Nephron progenitor cell (in vitro differentiated cells): Measurements from ENCODE around the gene AFAP1L2.
"Not testable (repeated sequence)": the region's sequence is repeated elsewhere in the genome, so short reads cannot be mapped to it uniquely, and the experiment has no call there.

Experiments
- DNase-seq: peaks from one replicate; pipeline ENCODE4 v3.0.0; 2021
- H3K27ac Mint-ChIP-seq: 2 replicates; pipeline ENCODE4 v1.8.0; 2021; ENCODE audit warnings: mild to moderate bottlenecking, moderate library complexity, mixed read lengths
- H3K27me3 Mint-ChIP-seq: 2 replicates; pipeline ENCODE4 v1.8.0; 2021; ENCODE audit warnings: mild to moderate bottlenecking, low read depth, mixed read lengths; ENCODE audit not compliant: poor library complexity
- H3K36me3 Mint-ChIP-seq: 2 replicates; pipeline ENCODE4 v1.8.0; 2021; ENCODE audit warnings: low read depth, mixed read lengths
- H3K4me1 Mint-ChIP-seq: 2 replicates; pipeline ENCODE4 v1.8.0; 2021; ENCODE audit warnings: mixed read lengths
- H3K4me3 Mint-ChIP-seq: 2 replicates; pipeline ENCODE4 v1.8.0; 2021; ENCODE audit warnings: mild to moderate bottlenecking, moderate library complexity, mixed read lengths
- H3K9me3 Mint-ChIP-seq: 2 replicates; pipeline ENCODE4 v1.8.0; 2021; ENCODE audit warnings: mild to moderate bottlenecking, moderate library complexity, mixed read lengths
- CTCF ChIP-seq: fragments of 200-600 bp; sonication (generic); IDR thresholded peaks from 2 replicates; pipeline ENCODE4 v1.5.0; 2021; ENCODE audit warnings: antibody characterized with exemption

The AFAP1L2 gene

DNA sequence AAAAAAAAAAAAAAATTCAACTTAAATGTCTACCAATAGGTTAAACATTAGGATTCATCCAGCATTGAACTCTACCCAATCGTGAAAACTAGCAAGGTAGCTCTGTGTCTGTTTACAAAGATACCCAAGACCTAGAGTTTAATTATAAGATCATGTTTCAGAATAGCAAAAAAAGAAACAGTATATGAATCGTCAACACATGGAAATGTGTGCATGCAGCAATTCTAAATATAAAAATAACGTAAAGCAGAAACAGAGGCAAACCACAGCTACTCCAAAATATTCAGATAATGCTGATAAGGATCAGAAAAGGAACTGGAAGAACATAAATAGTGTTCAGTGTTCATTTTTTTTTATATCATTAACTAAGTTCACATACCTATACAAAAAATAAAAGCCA, 68.7 kb downstream of the AFAP1L2 start:
- Mint-ChIP-seq H3K4me1 (peaks cover 59% of the 10 kb centered on the region), H3K27ac (no peak overlapping the region), H3K27me3 (peaks cover 6% of the 10 kb centered on the region), H3K9me3 (no peaks in the 10 kb centered on the region), H3K36me3 (peaks cover 10% of the 10 kb centered on the region), H3K4me3 (no peak overlapping the region)
- no peak for DNase-seq
- no peak for TF ChIP-seq CTCF

DNA sequence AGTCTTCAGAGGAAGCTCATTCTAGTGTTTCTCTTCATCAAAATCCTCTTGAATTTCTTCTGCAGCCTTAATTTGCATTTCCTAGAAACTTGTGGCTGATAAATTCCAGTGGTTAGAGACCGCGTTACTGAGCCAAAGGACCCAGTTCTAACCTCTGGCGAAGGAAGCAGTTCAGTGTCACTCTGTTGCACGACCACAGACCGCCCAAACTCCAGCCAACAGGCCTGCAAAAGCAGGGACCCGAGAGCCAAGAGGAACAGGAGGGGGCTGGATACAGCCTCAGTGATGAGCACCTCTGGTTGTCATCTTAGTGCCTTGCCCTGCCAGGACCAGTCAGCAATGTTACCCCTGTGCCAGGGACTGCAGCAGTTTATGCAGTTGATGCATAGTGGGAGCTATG, 70.0 kb downstream of the AFAP1L2 start:
- Mint-ChIP-seq H3K9me3 (no peaks in the 10 kb centered on the region), H3K4me1 (peaks cover 73% of the 10 kb centered on the region), H3K4me3 (no peak overlapping the region), H3K36me3 (peaks cover 10% of the 10 kb centered on the region), H3K27ac (peak overlapping the region; percentile 33), H3K27me3 (peaks cover 6% of the 10 kb centered on the region)
- DNase-seq = no peak
- no peak for TF ChIP-seq CTCF

- not testable (repeated sequence) for H3K27me3 Mint-ChIP-seq, H3K4me3 Mint-ChIP-seq, H3K9me3 Mint-ChIP-seq, H3K36me3 Mint-ChIP-seq, DNase-seq
- Mint-ChIP-seq H3K27ac (peak overlapping the region; percentile 96), H3K4me1 (peaks cover 81% of the 10 kb centered on the region)
Measured at GRCh38 chr10:114333441-114333840, 70.9 kb downstream of the AFAP1L2 start.

DNA sequence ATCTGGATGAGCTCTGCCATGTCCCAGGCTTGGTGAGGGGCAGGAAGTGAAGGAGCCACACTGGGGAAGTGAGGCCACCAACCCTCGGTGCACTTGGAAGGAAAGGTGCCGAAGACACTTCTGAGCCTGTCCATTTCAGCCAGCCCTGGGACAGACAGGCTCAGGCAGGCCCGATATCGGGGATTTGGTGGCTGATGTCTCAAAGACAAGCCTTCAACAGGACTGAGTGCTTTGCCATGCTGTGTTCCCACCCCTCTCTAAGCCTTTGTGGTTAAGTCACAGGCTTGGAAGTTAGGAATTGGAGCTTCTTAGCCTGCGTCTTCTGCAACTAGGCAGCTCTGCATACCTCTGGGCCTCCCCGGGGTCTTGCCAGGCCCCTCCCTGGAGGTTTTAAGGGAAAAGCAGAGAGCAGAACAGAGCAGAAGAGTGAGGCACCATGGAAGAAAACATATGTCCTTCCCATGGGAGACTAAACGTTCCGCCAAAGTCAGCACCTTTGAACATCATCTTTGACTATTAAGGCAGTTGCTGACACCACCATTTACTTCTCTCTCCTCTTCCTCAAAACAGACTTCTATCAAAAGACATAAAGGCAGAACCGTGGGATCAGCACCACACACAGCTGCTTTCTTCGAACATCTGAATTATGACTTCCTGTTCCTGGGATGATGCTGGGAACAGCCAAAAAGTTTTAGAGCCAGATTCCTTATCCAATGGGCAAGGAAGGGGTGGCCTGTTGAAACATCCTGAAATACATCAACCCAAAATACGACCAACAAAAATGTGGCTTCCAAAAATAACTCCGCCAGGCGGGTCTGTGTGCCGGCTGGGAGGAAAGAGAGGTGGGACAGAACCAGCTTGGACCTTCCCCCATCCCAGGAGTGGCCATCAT, 71.8 kb downstream of the AFAP1L2 start:
- DNase-seq = no peak
- TF ChIP-seq CTCF = no peak
- no peak overlapping the region for H3K4me3 Mint-ChIP-seq
- H3K9me3 Mint-ChIP-seq = no peaks in the 10 kb centered on the region
- H3K4me1 Mint-ChIP-seq = peaks cover 76% of the 10 kb centered on the region
- H3K27me3 Mint-ChIP-seq = peaks cover 2% of the 10 kb centered on the region
- no peaks in the 10 kb centered on the region for H3K36me3 Mint-ChIP-seq
- H3K27ac Mint-ChIP-seq = peak overlapping the region; percentile 96

- Mint-ChIP-seq H3K36me3 (no peaks in the 10 kb centered on the region), H3K9me3 (no peaks in the 10 kb centered on the region), H3K4me3 (no peak overlapping the region), H3K4me1 (peaks cover 80% of the 10 kb centered on the region), H3K27ac (no peak overlapping the region), H3K27me3 (peaks cover 5% of the 10 kb centered on the region)
- no peak for TF ChIP-seq CTCF
- no peak for DNase-seq
Measured at GRCh38 chr10:114329634-114330365, 74.5 kb downstream of the AFAP1L2 start.

GRCh38 chr10:114328874-114329273, 75.4 kb downstream of the AFAP1L2 start:
- Mint-ChIP-seq H3K4me1 (peaks cover 80% of the 10 kb centered on the region), H3K9me3 (no peaks in the 10 kb centered on the region), H3K4me3 (no peak overlapping the region), H3K27me3 (peaks cover 5% of the 10 kb centered on the region), H3K27ac (peak overlapping the region; percentile 68), H3K36me3 (peaks cover under 1% of the 10 kb centered on the region)
- no peak for DNase-seq
- no peak for TF ChIP-seq CTCF
